Measurements from ENCODE around the gene DMBX1. TPM values are rescaled to one million over a fixed set of nuclear protein-coding genes. Genes with fewer than 3 reads are reported as not detected.

Gene DMBX1
- total RNA-seq, 5 donors from 2014 or later (not counting 1 experiment from before 2014, with no cell fraction given): not detected

DNA sequence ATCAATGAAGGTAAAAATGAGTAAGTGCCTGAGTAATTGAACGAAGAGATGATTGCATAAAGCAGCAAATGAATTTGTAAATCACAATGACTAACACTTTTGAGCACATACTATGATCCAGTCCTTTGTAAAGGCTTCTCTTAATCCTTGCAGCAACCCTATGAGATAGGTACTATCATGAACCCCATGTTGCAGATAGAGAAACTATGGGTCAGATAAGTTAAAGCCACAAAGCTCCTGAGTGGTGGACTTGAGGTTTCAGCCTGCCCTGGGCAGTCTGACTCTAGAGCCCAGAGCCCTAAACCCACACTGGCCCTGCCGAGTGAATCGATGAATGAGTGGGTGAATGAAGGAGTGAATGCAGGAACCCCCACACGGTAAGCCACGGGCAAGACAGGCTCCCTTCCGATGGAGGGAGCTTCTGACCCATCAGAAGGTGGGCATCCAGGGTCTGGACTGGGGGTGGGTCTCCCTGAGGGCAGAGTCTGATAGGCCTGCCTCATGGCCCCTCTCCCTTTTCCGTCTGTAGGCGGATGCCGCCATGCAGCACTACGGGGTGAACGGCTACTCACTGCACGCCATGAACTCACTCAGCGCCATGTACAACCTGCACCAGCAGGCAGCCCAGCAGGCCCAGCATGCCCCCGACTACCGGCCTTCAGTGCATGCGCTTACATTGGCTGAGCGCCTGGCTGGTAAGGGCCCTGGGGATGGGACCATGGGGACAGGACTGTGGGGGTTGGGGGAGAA is 17.0 kb downstream of the DMBX1 start:
- CTCF ChIA-PET: no interaction called here
- H3K27me3 Mint-ChIP-seq: peaks cover 24 to 30% of the 10 kb centered on the region in 2 donors
- no peaks in the 10 kb centered on the region for H3K4me1 Mint-ChIP-seq
- H3K36me3 ChIP-seq (ENCODE audit: control insufficient read depth in 2 of 2, extremely low read depth in 1 of 2, insufficient read depth in 1 of 2, low read length in 1 of 2): no peaks in the 10 kb centered on the region
- DNase-seq (no peak), ATAC-seq (replicated peaks in 1 of 4) (no peak)
- no peaks in the 10 kb centered on the region for H3K9me3 Mint-ChIP-seq
- no peaks in the 10 kb centered on the region for H3K4me1 ChIP-seq (ENCODE audit: control insufficient read depth in 1 of 2, extremely low read depth in 1 of 2, insufficient read depth in 2 of 2, low read length in 2 of 2)
- no peak overlapping the region for H3K27ac Mint-ChIP-seq
- no peaks in the 10 kb centered on the region for H3K36me3 Mint-ChIP-seq
- POLR2A ChIA-PET: no interaction called here
- no peak overlapping the region for H3K4me3 ChIP-seq (ENCODE audit: control insufficient read depth in 1 of 2, extremely low read depth in 1 of 2, low read length in 1 of 2)
- H3K27me3 ChIP-seq (replicated peaks in 1 of 2; ENCODE audit: control insufficient read depth in 2 of 2, extremely low read depth in 1 of 2, insufficient read depth in 2 of 2, low read length in 1 of 2): peaks cover 2 to 34% of the 10 kb centered on the region in 2 experiments
- WGBS (ENCODE audit: insufficient coverage): 82% methylated on average over 8 of the region's 17 CpGs
- no peak overlapping the region for H3K4me3 Mint-ChIP-seq
- no peaks in the 10 kb centered on the region for H3K9me3 ChIP-seq
- no peak overlapping the region for H3K27ac ChIP-seq (ENCODE audit: low read length)

DNA sequence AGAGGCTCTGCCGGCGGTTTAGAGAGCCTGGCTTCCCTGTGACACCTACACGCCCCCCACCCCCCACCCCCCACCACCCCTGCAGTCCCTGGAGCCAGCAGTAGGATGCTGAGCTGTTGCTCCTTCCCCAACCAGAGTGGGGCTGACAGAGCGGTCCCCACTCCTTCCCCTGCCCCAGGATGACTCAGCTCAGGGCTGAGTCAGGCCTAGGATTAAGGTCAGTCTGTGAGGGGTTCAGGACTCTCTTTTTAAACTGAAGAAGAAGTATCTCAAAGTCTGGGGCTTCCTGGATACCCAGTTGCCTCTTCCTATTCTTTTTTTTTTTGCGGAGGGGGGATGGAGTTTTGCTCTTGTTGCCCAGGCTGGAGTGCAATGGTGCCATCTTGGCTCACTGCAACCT is 19.1 kb downstream of the DMBX1 start:
- Mint-ChIP-seq H3K4me3 (no peak overlapping the region), H3K27me3 (peaks cover 26 to 27% of the 10 kb centered on the region in 2 donors), H3K27ac (no peak overlapping the region), H3K4me1 (no peaks in the 10 kb centered on the region), H3K9me3 (no peaks in the 10 kb centered on the region), H3K36me3 (no peaks in the 10 kb centered on the region)
- Histone ChIP-seq H3K9me3 (no peaks in the 10 kb centered on the region), H3K4me1 (ENCODE audit: control insufficient read depth in 1 of 2, extremely low read depth in 1 of 2, insufficient read depth in 2 of 2, low read length in 2 of 2) (no peaks in the 10 kb centered on the region), H3K4me3 (ENCODE audit: control insufficient read depth in 1 of 2, extremely low read depth in 1 of 2, low read length in 1 of 2) (no peak overlapping the region), H3K27ac (ENCODE audit: low read length) (no peak overlapping the region), H3K36me3 (ENCODE audit: control insufficient read depth in 2 of 2, extremely low read depth in 1 of 2, insufficient read depth in 1 of 2, low read length in 1 of 2) (no peaks in the 10 kb centered on the region), H3K27me3 (replicated peaks in 1 of 2; ENCODE audit: control insufficient read depth in 2 of 2, extremely low read depth in 1 of 2, insufficient read depth in 2 of 2, low read length in 1 of 2) (peaks cover 2 to 41% of the 10 kb centered on the region in 2 experiments)
- no CpG with 5 or more reads among the region's 5 CpGs for WGBS (ENCODE audit: insufficient coverage)
- ATAC-seq (replicated peaks in 1 of 4): no peak
- ChIA-PET CTCF (no interaction called here), POLR2A (no interaction called here)
- DNase-seq: no peak

DNA sequence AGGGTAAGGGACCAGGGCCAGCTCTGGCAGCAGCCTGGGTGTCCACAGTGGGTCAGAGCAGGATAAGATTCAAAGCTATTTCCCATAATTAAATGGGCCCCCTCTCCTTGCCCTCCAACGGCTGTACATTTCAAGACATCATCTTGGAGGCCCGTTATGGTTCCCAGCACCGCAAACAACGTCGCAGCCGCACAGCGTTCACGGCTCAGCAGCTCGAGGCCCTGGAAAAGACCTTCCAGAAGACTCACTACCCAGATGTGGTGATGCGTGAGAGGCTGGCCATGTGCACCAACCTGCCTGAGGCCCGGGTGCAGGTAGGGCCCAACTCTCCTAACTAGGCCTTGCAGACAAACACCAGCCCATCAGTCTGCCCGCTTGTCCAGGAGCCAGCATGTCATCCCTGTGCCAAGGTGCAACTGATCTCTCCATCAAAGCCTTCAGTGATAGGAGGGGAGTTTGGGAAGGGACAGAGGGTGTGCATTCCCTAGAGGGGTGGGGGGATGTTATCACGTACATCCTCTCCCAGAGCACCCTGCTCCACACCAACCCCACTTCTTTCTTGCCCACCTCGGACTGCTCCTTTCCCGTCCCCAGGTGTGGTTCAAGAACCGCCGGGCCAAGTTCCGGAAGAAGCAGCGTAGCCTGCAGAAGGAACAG is 20.8 kb downstream of the DMBX1 start:
- DNase-seq (no peak), ATAC-seq (replicated peaks in 1 of 4) (no peak)
- H3K9me3 ChIP-seq: no peaks in the 10 kb centered on the region
- no peaks in the 10 kb centered on the region for H3K9me3 Mint-ChIP-seq
- H3K36me3 Mint-ChIP-seq: no peaks in the 10 kb centered on the region
- H3K27me3 Mint-ChIP-seq: peaks cover 30 to 31% of the 10 kb centered on the region in 2 donors
- H3K27ac ChIP-seq (ENCODE audit: low read length): no peak overlapping the region
- 93% methylated on average over 16 of the region's 19 CpGs for WGBS (ENCODE audit: insufficient coverage)
- POLR2A ChIA-PET: no interaction called here
- no peaks in the 10 kb centered on the region for H3K36me3 ChIP-seq (ENCODE audit: control insufficient read depth in 2 of 2, extremely low read depth in 1 of 2, insufficient read depth in 1 of 2, low read length in 1 of 2)
- H3K4me1 ChIP-seq (ENCODE audit: control insufficient read depth in 1 of 2, extremely low read depth in 1 of 2, insufficient read depth in 2 of 2, low read length in 2 of 2): no peaks in the 10 kb centered on the region
- no peaks in the 10 kb centered on the region for H3K4me1 Mint-ChIP-seq
- no peak overlapping the region for H3K4me3 Mint-ChIP-seq
- H3K27ac Mint-ChIP-seq: no peak overlapping the region
- CTCF ChIA-PET: no interaction called here
- H3K4me3 ChIP-seq (ENCODE audit: control insufficient read depth in 1 of 2, extremely low read depth in 1 of 2, low read length in 1 of 2): no peak overlapping the region
- H3K27me3 ChIP-seq (replicated peaks in 1 of 2; ENCODE audit: control insufficient read depth in 2 of 2, extremely low read depth in 1 of 2, insufficient read depth in 2 of 2, low read length in 1 of 2): peaks cover 3 to 46% of the 10 kb centered on the region in 2 experiments

DNA sequence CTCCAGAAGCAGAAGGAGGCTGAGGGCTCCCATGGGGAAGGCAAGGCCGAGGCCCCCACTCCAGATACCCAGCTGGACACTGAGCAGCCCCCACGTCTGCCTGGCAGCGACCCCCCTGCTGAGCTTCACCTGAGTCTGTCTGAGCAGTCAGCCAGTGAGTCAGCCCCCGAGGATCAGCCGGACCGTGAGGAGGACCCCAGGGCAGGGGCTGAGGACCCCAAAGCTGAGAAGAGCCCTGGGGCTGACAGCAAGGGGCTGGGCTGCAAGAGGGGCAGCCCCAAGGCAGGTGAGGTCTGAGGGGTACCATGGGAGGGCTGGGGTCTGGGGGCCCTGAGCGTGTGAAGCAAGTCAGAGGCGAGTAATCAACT is 21.3 kb downstream of the DMBX1 start:
- Mint-ChIP-seq H3K4me3 (no peak overlapping the region), H3K36me3 (no peaks in the 10 kb centered on the region), H3K9me3 (no peaks in the 10 kb centered on the region), H3K4me1 (no peaks in the 10 kb centered on the region), H3K27ac (no peak overlapping the region), H3K27me3 (peaks cover 33 to 34% of the 10 kb centered on the region in 2 donors)
- H3K9me3 ChIP-seq: no peaks in the 10 kb centered on the region
- no peaks in the 10 kb centered on the region for H3K36me3 ChIP-seq (ENCODE audit: control insufficient read depth in 2 of 2, extremely low read depth in 1 of 2, insufficient read depth in 1 of 2, low read length in 1 of 2)
- H3K27me3 ChIP-seq (replicated peaks in 1 of 2; ENCODE audit: control insufficient read depth in 2 of 2, extremely low read depth in 1 of 2, insufficient read depth in 2 of 2, low read length in 1 of 2): peaks cover 3 to 51% of the 10 kb centered on the region in 2 experiments
- no peaks in the 10 kb centered on the region for H3K4me1 ChIP-seq (ENCODE audit: control insufficient read depth in 1 of 2, extremely low read depth in 1 of 2, insufficient read depth in 2 of 2, low read length in 2 of 2)
- DNase-seq: no peak
- CTCF ChIA-PET: no interaction called here
- no peak overlapping the region for H3K4me3 ChIP-seq (ENCODE audit: control insufficient read depth in 1 of 2, extremely low read depth in 1 of 2, low read length in 1 of 2)
- ATAC-seq (replicated peaks in 1 of 4): peak in 1 of 4 experiments; percentile 19
- POLR2A ChIA-PET: no interaction called here
- 64% methylated on average over 8 of the region's 8 CpGs for WGBS (ENCODE audit: insufficient coverage)
- H3K27ac ChIP-seq (ENCODE audit: low read length): no peak overlapping the region

DNA sequence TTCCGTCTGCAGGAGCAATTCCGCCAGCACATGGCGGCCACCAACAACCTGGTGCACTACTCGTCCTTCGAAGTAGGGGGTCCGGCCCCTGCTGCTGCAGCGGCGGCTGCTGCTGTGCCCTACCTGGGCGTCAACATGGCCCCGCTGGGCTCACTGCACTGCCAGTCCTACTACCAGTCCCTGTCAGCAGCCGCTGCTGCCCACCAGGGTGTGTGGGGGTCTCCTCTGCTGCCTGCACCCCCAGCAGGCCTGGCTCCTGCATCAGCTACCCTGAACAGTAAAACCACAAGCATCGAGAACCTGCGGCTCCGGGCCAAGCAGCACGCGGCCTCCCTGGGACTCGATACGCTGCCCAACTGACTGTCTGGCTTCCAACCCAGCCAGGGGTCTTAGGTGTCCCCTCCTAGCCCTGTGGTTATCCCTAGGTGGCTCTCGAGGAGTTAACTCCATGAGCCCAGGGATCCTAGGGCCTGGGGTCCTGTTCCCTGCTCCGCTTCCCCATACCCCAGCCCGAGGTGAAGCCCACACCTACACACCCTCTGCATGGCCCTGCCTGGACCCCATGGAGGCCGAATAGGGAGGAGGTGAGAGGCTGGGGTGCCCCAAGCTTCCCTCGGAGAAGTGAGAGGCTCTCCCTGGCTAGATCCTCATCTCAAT is 22.6 kb downstream of the DMBX1 start:
- DNase-seq: no peak
- no peak overlapping the region for H3K4me3 ChIP-seq (ENCODE audit: control insufficient read depth in 1 of 2, extremely low read depth in 1 of 2, low read length in 1 of 2)
- H3K27ac ChIP-seq (ENCODE audit: low read length): no peak overlapping the region
- no peaks in the 10 kb centered on the region for H3K36me3 ChIP-seq (ENCODE audit: control insufficient read depth in 2 of 2, extremely low read depth in 1 of 2, insufficient read depth in 1 of 2, low read length in 1 of 2)
- H3K36me3 Mint-ChIP-seq: no peaks in the 10 kb centered on the region
- H3K9me3 Mint-ChIP-seq: no peaks in the 10 kb centered on the region
- peaks cover 0 to 5% of the 10 kb centered on the region in 2 experiments for H3K4me1 ChIP-seq (ENCODE audit: control insufficient read depth in 1 of 2, extremely low read depth in 1 of 2, insufficient read depth in 2 of 2, low read length in 2 of 2)
- H3K27ac Mint-ChIP-seq: no peak overlapping the region
- peaks cover 3 to 54% of the 10 kb centered on the region in 2 experiments for H3K27me3 ChIP-seq (replicated peaks in 1 of 2; ENCODE audit: control insufficient read depth in 2 of 2, extremely low read depth in 1 of 2, insufficient read depth in 2 of 2, low read length in 1 of 2)
- peaks cover 35 to 42% of the 10 kb centered on the region in 2 donors for H3K27me3 Mint-ChIP-seq
- no peak overlapping the region for H3K4me3 Mint-ChIP-seq
- ATAC-seq (replicated peaks in 1 of 4): no peak
- 81% methylated on average over 15 of the region's 23 CpGs for WGBS (ENCODE audit: insufficient coverage)
- H3K9me3 ChIP-seq: no peaks in the 10 kb centered on the region
- H3K4me1 Mint-ChIP-seq: peaks cover 0 to 4% (median 2%) of the 10 kb centered on the region in 3 donors
- POLR2A ChIA-PET: no interaction called here
- CTCF ChIA-PET: no interaction called here

DNA sequence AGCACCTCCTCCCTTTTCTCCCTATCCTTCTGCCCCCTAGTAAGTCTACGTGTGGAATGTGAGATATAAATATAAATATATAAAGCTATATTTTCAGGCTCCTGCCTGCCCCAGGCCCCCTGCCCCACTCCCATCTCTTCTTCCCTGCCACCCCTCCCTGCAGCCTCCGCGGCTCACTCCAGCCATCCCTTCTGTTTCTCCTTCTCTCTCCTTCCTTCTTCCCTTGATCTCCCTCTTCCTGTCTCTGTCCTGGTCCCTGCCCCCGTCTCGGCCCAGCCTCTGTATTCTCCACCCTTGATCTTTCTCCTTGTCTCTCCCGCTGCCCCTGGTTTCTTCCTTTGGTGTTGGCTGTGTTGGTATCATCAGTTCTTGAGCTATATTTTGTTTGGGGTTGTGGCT is 23.2 kb downstream of the DMBX1 start:
- Mint-ChIP-seq H3K4me3 (no peak overlapping the region), H3K27me3 (peaks cover 39 to 46% of the 10 kb centered on the region in 2 donors), H3K36me3 (no peaks in the 10 kb centered on the region), H3K27ac (no peak overlapping the region), H3K4me1 (peaks cover 0 to 8% (median 4%) of the 10 kb centered on the region in 3 donors), H3K9me3 (no peaks in the 10 kb centered on the region)
- no peak overlapping the region for H3K4me3 ChIP-seq (ENCODE audit: control insufficient read depth in 1 of 2, extremely low read depth in 1 of 2, low read length in 1 of 2)
- H3K4me1 ChIP-seq (ENCODE audit: control insufficient read depth in 1 of 2, extremely low read depth in 1 of 2, insufficient read depth in 2 of 2, low read length in 2 of 2): peaks cover 0 to 5% of the 10 kb centered on the region in 2 experiments
- POLR2A ChIA-PET: no interaction called here
- no peaks in the 10 kb centered on the region for H3K9me3 ChIP-seq
- peaks cover 3 to 55% of the 10 kb centered on the region in 2 experiments for H3K27me3 ChIP-seq (replicated peaks in 1 of 2; ENCODE audit: control insufficient read depth in 2 of 2, extremely low read depth in 1 of 2, insufficient read depth in 2 of 2, low read length in 1 of 2)
- 60% methylated on average over 1 of the region's 6 CpGs for WGBS (ENCODE audit: insufficient coverage)
- no peaks in the 10 kb centered on the region for H3K36me3 ChIP-seq (ENCODE audit: control insufficient read depth in 2 of 2, extremely low read depth in 1 of 2, insufficient read depth in 1 of 2, low read length in 1 of 2)
- DNase-seq: no peak
- CTCF ChIA-PET: no interaction called here
- no peak for ATAC-seq (replicated peaks in 1 of 4)
- no peak overlapping the region for H3K27ac ChIP-seq (ENCODE audit: low read length)

Data from T-cell (primary cell).